Measurements from ENCODE around the gene KCNQ2. TPM values are rescaled to one million over a fixed set of nuclear protein-coding genes. Genes with fewer than 3 reads are reported as not detected.
"Not testable (repeated sequence)": the region's sequence is repeated elsewhere in the genome, so short reads cannot be mapped to it uniquely, and the experiment has no call there.

The KCNQ2 gene
- polyA plus RNA-seq, 3 donors from 2014 or later: 0.73 TPM; not detected in 2

DNA sequence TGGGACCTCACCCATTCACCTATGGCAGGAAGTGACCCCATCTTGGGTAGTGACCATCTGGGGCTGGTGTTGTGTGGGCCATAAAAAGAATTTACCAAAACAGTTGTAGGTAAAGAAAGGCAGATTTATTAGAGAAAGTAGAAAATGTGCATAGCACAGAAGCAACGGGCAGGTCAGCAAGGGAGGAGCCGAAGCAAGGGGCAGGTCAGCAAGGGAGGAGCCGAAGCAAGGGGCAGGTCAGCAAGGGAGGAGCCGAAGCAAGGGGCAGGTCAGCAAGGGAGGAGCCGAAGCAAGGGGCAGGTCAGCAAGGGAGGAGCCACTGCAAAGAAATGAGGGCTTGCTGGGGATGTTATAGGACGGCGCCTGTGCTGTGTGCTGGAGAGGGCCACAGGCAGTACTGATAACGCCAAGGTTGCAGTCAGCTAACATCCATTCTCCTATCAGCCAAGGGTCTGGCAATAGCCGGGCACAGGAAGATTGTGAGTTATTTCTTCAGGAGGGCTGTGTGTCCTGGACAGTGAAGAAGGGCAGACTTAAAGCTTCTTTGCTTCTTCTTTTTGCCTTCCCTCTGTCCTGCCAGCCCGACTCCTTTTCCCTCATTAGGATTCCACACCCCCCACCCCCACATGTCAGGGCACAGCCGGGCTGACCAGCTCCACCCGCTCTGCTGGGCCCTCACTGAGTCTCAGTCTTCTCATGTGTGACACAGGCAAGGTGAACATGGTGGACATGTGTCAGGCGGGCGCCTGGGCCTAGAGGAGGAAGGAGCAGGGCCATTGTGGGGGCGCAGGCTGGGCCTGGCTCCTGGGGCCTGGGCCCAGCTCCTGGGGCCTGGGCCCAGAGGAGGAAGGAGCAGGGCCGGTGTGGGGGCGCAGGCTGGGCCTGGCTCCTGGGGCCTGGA, 79.7 kb downstream of the KCNQ2 start:
- H3K36me3 Mint-ChIP-seq: no peaks in the 10 kb centered on the region
- H3K27me3 Mint-ChIP-seq (ENCODE audit: low read depth in 3 of 3): peaks cover 0 to 2% (median 0%) of the 10 kb centered on the region in 3 donors
- no peaks in the 10 kb centered on the region for H3K9me3 Mint-ChIP-seq
- H3K27ac Mint-ChIP-seq: no peak overlapping the region
- no peaks in the 10 kb centered on the region for H3K4me1 Mint-ChIP-seq
- H3K4me3 Mint-ChIP-seq: no peak overlapping the region
- no peak for DNase-seq

GRCh38 chr20:63387917-63388316, 84.5 kb downstream of the KCNQ2 start:
- Mint-ChIP-seq H3K9me3 (peaks cover 0 to 8% (median 6%) of the 10 kb centered on the region in 6 donors), H3K27ac (no peak overlapping the region)

GRCh38 chr20:63387393-63387792, 85.1 kb downstream of the KCNQ2 start:
- Mint-ChIP-seq H3K9me3 (peaks cover 0 to 8% (median 6%) of the 10 kb centered on the region in 6 donors), H3K27me3 (ENCODE audit: low read depth in 3 of 3) (peaks cover 0 to 2% (median 1%) of the 10 kb centered on the region in 3 donors), H3K4me3 (no peak overlapping the region), H3K36me3 (peaks cover 0 to 6% (median 0%) of the 10 kb centered on the region in 3 donors), H3K27ac (no peak overlapping the region), H3K4me1 (no peaks in the 10 kb centered on the region)
- no peak for DNase-seq

More at GRCh38 chr20:63387917-63388316, 84.5 kb downstream of the KCNQ2 start:
- Mint-ChIP-seq H3K27me3 (ENCODE audit: low read depth in 3 of 3) (peaks cover 0 to 2% (median 1%) of the 10 kb centered on the region in 3 donors), H3K4me3 (peak overlapping the region in 1 of 5 donors; percentile 63), H3K4me1 (no peaks in the 10 kb centered on the region), H3K36me3 (peaks cover 0 to 6% (median 0%) of the 10 kb centered on the region in 3 donors)
- DNase-seq: no peak

DNA sequence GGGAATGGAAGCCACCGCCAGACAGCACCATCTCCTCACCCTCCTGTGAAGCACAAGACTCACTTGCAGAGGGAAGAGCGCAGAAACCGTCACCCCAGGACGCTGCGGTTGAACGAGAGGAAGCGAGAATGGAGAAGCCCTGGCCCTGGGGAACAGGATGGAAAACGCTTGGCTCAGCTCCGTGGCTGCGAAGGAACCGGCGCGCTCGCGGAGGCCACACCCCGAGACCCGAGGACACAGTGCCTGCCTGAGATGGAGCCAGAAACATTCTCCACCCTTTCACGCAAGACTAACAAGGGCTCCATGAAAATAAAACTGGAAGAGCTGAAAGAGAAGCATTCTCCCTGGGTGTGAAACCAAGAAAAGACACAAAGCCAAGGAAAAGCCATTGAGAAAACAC, 86.0 kb downstream of the KCNQ2 start:
- H3K4me1 Mint-ChIP-seq: no peaks in the 10 kb centered on the region
- no peak overlapping the region for H3K27ac Mint-ChIP-seq
- no peak overlapping the region for H3K4me3 Mint-ChIP-seq
- peaks cover 0 to 8% (median 6%) of the 10 kb centered on the region in 6 donors for H3K9me3 Mint-ChIP-seq
- no peak for DNase-seq
- peaks cover 0 to 2% (median 1%) of the 10 kb centered on the region in 3 donors for H3K27me3 Mint-ChIP-seq (ENCODE audit: low read depth in 3 of 3)
- H3K36me3 Mint-ChIP-seq: peaks cover 0 to 6% (median 0%) of the 10 kb centered on the region in 3 donors

DNA sequence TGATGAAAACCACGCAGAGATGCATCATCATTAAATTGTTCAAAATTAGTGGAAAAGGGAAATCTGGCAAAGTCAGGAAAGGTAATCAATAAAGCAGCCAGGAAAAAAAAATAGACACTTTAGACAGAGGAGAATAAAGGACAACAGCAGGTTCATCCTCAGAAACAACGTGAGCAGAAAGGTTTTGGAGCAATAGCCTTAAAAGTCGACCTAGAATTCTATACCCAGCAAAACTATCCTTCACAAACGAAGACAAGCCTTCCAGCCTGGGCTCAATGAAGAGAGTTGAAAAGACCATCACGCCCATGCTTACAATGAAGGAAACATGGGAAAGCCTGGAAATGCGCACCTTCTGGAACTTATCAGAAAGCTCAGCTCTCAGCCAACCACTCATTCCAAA, 86.6 kb downstream of the KCNQ2 start:
- H3K36me3 Mint-ChIP-seq: peaks cover 0 to 6% (median 0%) of the 10 kb centered on the region in 3 donors
- H3K27me3 Mint-ChIP-seq (ENCODE audit: low read depth in 3 of 3): peaks cover 0 to 2% (median 1%) of the 10 kb centered on the region in 3 donors
- H3K9me3 Mint-ChIP-seq: peaks cover 0 to 8% (median 6%) of the 10 kb centered on the region in 6 donors
- H3K27ac Mint-ChIP-seq: no peak overlapping the region
- no peak overlapping the region for H3K4me3 Mint-ChIP-seq
- no peaks in the 10 kb centered on the region for H3K4me1 Mint-ChIP-seq
- no peak for DNase-seq

DNA sequence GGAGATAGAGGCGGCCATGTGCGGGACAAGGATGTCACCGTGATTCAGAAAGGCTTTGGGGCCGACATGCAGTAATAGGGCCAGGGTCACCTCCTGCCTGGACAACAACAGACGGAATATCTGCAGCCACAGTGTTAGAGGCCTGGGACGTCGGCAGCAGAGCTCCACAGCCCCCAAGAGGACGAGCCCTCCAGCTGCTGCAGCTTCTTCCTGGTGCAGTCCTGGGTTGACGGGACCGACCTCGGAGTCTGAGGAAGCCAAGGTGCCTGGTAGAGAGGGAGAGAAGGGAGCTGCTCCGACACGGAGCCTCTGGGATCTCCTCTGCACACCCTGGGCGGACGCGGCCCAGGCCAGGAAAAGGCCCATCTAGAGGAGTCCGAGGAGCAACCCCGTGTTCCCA, 88.1 kb downstream of the KCNQ2 start:
- Mint-ChIP-seq H3K27me3 (ENCODE audit: low read depth in 3 of 3) (peaks cover 0 to 2% (median 1%) of the 10 kb centered on the region in 3 donors), H3K36me3 (peaks cover 0 to 6% (median 0%) of the 10 kb centered on the region in 3 donors), H3K27ac (no peak overlapping the region), H3K9me3 (peaks cover 0 to 8% (median 6%) of the 10 kb centered on the region in 6 donors), H3K4me3 (no peak overlapping the region), H3K4me1 (no peaks in the 10 kb centered on the region)
- DNase-seq: no peak

GRCh38 chr20:63383556-63383955, 88.9 kb downstream of the KCNQ2 start:
- Mint-ChIP-seq H3K27ac (no peak overlapping the region), H3K27me3 (ENCODE audit: low read depth in 3 of 3) (peaks cover 0 to 3% (median 2%) of the 10 kb centered on the region in 3 donors), H3K36me3 (peaks cover 0 to 6% (median 0%) of the 10 kb centered on the region in 3 donors), H3K4me3 (no peak overlapping the region), H3K4me1 (no peaks in the 10 kb centered on the region), H3K9me3 (peaks cover 0 to 8% (median 6%) of the 10 kb centered on the region in 6 donors)
- no peak for DNase-seq

- peaks cover 0 to 3% (median 0%) of the 10 kb centered on the region in 3 donors for H3K27me3 Mint-ChIP-seq (ENCODE audit: low read depth in 3 of 3)
- no peak overlapping the region for H3K27ac Mint-ChIP-seq
- no peaks in the 10 kb centered on the region for H3K4me1 Mint-ChIP-seq
- H3K9me3 Mint-ChIP-seq: peaks cover 0 to 8% (median 6%) of the 10 kb centered on the region in 6 donors
- H3K4me3 Mint-ChIP-seq: no peak overlapping the region
- DNase-seq: no peak
- peaks cover 0 to 6% (median 0%) of the 10 kb centered on the region in 3 donors for H3K36me3 Mint-ChIP-seq
These were observed 89.7 kb downstream of the KCNQ2 start for GRCh38 chr20:63382551-63383300.

GRCh38 chr20:63381781-63382431, 90.5 kb downstream of the KCNQ2 start:
- Mint-ChIP-seq H3K4me1 (no peaks in the 10 kb centered on the region), H3K27ac (no peak overlapping the region), H3K9me3 (peaks cover 0 to 8% (median 6%) of the 10 kb centered on the region in 6 donors), H3K27me3 (ENCODE audit: low read depth in 3 of 3) (peaks cover 0 to 3% (median 0%) of the 10 kb centered on the region in 3 donors), H3K36me3 (peaks cover 0 to 6% (median 0%) of the 10 kb centered on the region in 3 donors), H3K4me3 (no peak overlapping the region)
- peak in 2 of 3 donors; percentile 19 to 22 for DNase-seq

DNA sequence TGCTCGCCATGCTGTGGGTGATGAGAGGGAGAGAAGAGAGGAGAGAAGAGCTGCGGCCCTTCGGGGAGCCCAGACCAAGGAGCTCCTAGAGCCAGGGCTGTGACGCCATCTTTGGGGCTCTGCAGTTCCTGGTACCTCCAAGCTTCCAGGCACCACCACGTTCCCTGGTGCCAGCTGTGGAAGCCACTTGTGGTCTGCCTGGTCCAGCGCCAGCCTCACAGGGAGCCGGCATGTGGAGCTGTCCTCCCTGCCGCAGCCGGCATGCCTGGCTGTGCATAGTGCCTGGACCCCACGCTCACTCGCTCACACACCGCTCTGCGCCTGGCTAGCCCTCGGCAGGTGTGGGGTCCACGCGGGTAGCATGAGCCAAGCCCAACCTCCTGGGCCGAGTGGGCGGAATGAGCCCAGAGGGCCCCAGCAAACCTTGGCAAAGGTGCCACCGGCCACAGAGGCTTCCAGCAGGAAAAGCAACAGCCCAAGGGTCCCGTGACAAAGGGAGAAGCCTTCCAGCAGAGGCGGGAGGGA, 92.0 kb downstream of the KCNQ2 start:
- H3K27me3 Mint-ChIP-seq (ENCODE audit: low read depth in 3 of 3): peaks cover 0 to 1% (median 0%) of the 10 kb centered on the region in 3 donors
- peaks cover 0 to 3% (median 2%) of the 10 kb centered on the region in 6 donors for H3K9me3 Mint-ChIP-seq
- H3K4me1 Mint-ChIP-seq: no peaks in the 10 kb centered on the region
- no peak overlapping the region for H3K27ac Mint-ChIP-seq
- no peak overlapping the region for H3K4me3 Mint-ChIP-seq
- DNase-seq: no peak
- peaks cover 0 to 2% (median 0%) of the 10 kb centered on the region in 3 donors for H3K36me3 Mint-ChIP-seq

- H3K27ac Mint-ChIP-seq; H3K4me1 Mint-ChIP-seq; H3K27me3 Mint-ChIP-seq (ENCODE audit: low read depth in 3 of 3); DNase-seq; H3K4me3 Mint-ChIP-seq; H3K9me3 Mint-ChIP-seq; H3K36me3 Mint-ChIP-seq: not testable (repeated sequence)
These were observed 92.6 kb downstream of the KCNQ2 start for GRCh38 chr20:63379872-63380271.

- Mint-ChIP-seq H3K36me3 (no peaks in the 10 kb centered on the region), H3K27ac (no peak overlapping the region), H3K27me3 (ENCODE audit: low read depth in 3 of 3) (peaks cover 0 to 2% (median 1%) of the 10 kb centered on the region in 3 donors), H3K4me3 (no peak overlapping the region), H3K4me1 (no peaks in the 10 kb centered on the region), H3K9me3 (no peaks in the 10 kb centered on the region)
- DNase-seq: no peak
These were observed 93.2 kb downstream of the KCNQ2 start for GRCh38 chr20:63379296-63379695.

DNA sequence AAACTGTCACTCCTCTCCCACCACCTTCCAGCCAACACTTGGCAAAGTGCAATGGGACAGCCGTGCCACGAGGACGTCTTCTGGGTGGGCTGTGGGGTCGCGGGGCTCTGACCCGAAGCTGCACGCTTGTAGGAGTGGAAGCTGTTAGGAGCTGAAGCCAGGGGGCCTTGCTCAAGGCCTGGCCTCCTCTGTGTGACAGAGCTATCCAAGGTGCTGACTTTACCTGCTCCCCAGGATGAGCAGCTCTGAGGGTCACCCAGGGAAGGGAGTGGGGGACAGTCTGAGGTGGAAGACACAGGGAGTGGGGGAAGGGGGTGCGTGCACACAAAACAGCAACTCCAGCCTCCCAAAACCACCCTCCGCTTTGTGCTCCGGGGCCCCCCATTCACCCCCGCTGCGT, 93.8 kb downstream of the KCNQ2 start:
- H3K9me3 Mint-ChIP-seq: no peaks in the 10 kb centered on the region
- H3K4me1 Mint-ChIP-seq: no peaks in the 10 kb centered on the region
- peaks cover 0 to 2% (median 1%) of the 10 kb centered on the region in 3 donors for H3K27me3 Mint-ChIP-seq (ENCODE audit: low read depth in 3 of 3)
- no peak overlapping the region for H3K27ac Mint-ChIP-seq
- no peaks in the 10 kb centered on the region for H3K36me3 Mint-ChIP-seq
- no peak overlapping the region for H3K4me3 Mint-ChIP-seq
- DNase-seq: no peak
